Hepatocyte (in vitro differentiated cells): ENCODE results near the gene WDR74. TPM values are rescaled to one million over a fixed set of nuclear protein-coding genes. Genes with fewer than 3 reads are reported as not detected.
A peak's percentile ranks its signal among the peaks of the same experiment; 100 is the strongest.
"Not testable (repeated sequence)": the region's sequence is repeated elsewhere in the genome, so short reads cannot be mapped to it uniquely, and the experiment has no call there.

Experiments used
- DNase-seq: peaks from one replicate; pipeline ENCODE4 v3.0.0-alpha.2; 2016; ENCODE audit warnings: low spot score
- H2AFZ ChIP-seq: fragments of 200-600 bp; sonication (generic); 2 replicates; pipeline ENCODE4 v1.6.0; 2016; ENCODE audit warnings: antibody characterized with exemption, mild to moderate bottlenecking
- H3K27ac ChIP-seq: fragments of 200-600 bp; sonication (generic); 2 replicates; pipeline ENCODE4 v1.5.1; 2016; ENCODE audit warnings: mild to moderate bottlenecking
- H3K27me3 ChIP-seq: fragments of 200-600 bp; sonication (generic); 2 replicates; pipeline ENCODE4 v1.6.1; 2016
- H3K36me3 ChIP-seq: fragments of 200-600 bp; sonication (generic); replicated peaks from 2 replicates; pipeline ENCODE4 v1.5.1; 2016; ENCODE audit warnings: low read depth; ENCODE audit not compliant: insufficient read depth
- H3K4me1 ChIP-seq: fragments of 200-600 bp; sonication (generic); 2 replicates; pipeline ENCODE4 v1.5.1; 2016; ENCODE audit warnings: mild to moderate bottlenecking, moderate library complexity; ENCODE audit not compliant: insufficient read depth
- H3K4me2 ChIP-seq: fragments of 200-600 bp; sonication (generic); 2 replicates; pipeline ENCODE4 v1.6.0; 2016
- H3K4me3 ChIP-seq: fragments of 200-600 bp; sonication (generic); 2 replicates; pipeline ENCODE4 v1.5.1; 2016; ENCODE audit warnings: mild to moderate bottlenecking
- H3K79me2 ChIP-seq: fragments of 200-600 bp; sonication (generic); 2 replicates; pipeline ENCODE4 v1.6.0; 2017; ENCODE audit warnings: mild to moderate bottlenecking
- H3K9me2 ChIP-seq: fragments of 200-600 bp; sonication (generic); replicated peaks from 2 replicates; pipeline ENCODE4 v1.6.0; 2017; ENCODE audit warnings: mild to moderate bottlenecking; ENCODE audit not compliant: insufficient read depth
- H3K9me3 ChIP-seq: fragments of 200-600 bp; sonication (generic); 2 replicates; pipeline ENCODE4 v1.5.1; 2016; ENCODE audit warnings: low read depth, mild to moderate bottlenecking
- H4K20me1 ChIP-seq: fragments of 200-600 bp; sonication (generic); 2 replicates; pipeline ENCODE4 v1.6.0; 2016; ENCODE audit warnings: mild to moderate bottlenecking; ENCODE audit not compliant: insufficient read depth, poor library complexity, severe bottlenecking
- EZH2 ChIP-seq: fragments of 200-600 bp; sonication (generic); IDR thresholded peaks from 2 replicates; pipeline ENCODE4 v1.6.1; 2016; ENCODE audit warnings: antibody characterized with exemption, mild to moderate bottlenecking, borderline replicate concordance
- EZH2phosphoT487 ChIP-seq: fragments of 200-600 bp; sonication (generic); IDR thresholded peaks from one replicate; pipeline ENCODE4 v1.6.1; 2018; ENCODE audit warnings: antibody characterized with exemption, mild to moderate bottlenecking, low read depth, moderate library complexity; ENCODE audit not compliant: unreplicated experiment, severe bottlenecking
- WGBS: methylation state at CpG from one replicate; pipeline ENCODE4 v1.1.6; 2016; ENCODE audit warnings: low lambda C conversion rate; ENCODE audit errors: missing lambda C conversion rate; 5-methylcytosine and 5-hydroxymethylcytosine counted together
- polyA plus RNA-seq: library from polyadenylated mRNA; unstranded; fragments of >200 nt; fragmentation: Nextera tagmentation; extraction: Ambion mirVana; gene quantifications from 2 replicates; pipeline ENCODE4 v1.2.1, GENCODE V29; 2016
- total RNA-seq: library from RNA; depleted of rRNA; stranded (reverse); fragments of >200 nt; gene quantifications from 2 replicates; pipeline ENCODE4 v1.2.3, GENCODE V29; 2014
- TF ChIP-seq, protein P1 (sequence below): fragments of 200-600 bp; sonication (generic); IDR thresholded peaks from 2 replicates; pipeline ENCODE4 v1.5.1; 2016; ENCODE audit warnings: antibody characterized with exemption, mild to moderate bottlenecking; ENCODE audit not compliant: poor library complexity

The WDR74 gene
- total and polyA plus RNA-seq, 2 experiments from 2014 or later, result 30.9 to 34.1 TPM

DNA sequence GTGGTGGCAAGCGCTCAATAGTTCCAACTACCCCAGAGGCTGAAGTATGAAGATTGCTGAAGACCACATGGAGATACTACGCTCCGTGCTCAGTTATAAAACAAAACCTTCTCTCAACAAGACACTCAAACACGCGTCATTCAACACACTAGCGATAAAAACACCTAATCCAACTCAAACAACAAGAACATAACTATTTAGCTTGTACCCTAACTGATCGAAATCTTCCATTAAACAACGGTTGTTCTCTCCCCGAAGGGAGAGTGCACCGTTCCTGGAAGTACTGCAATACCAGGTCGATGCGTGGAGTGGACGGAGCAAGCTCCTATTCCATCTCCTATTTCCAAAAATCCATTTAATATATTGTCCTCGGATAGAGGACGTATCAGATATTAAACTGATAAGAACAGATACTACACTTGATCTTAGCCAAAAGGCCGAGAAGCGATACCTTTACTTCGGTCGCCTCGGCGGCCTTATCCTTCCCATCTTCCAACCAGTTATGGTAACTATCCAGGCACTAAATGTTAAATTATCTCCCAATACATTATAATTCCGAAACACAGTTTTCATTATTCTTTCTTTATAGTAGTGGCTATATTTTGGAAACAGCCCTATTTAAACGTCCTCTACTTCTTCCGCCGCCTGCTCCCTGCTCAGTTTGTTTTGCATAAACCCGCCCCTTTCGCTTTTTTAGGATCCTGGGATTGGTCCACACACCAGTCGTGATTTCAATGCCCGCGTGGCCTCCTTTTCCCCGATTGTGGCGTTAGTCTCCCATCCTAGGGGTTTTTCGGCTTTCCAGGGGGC is 2.2 kb upstream of the WDR74 start:
- H3K27me3 ChIP-seq, result no peaks in the 10 kb centered on the region
- H3K27ac ChIP-seq, result peak overlapping the region; percentile 97
- H3K4me3 ChIP-seq, result peak overlapping the region; percentile 4
- peak overlapping the region; percentile 82 for H3K4me2 ChIP-seq
- H4K20me1 ChIP-seq, result no peaks in the 10 kb centered on the region
- no peaks in the 10 kb centered on the region for H3K9me2 ChIP-seq
- H2AFZ ChIP-seq, result peak overlapping the region; percentile 56
- H3K4me1 ChIP-seq, result peaks cover 9% of the 10 kb centered on the region
- H3K9me3 ChIP-seq, result no peaks in the 10 kb centered on the region
- peaks cover 24% of the 10 kb centered on the region for H3K79me2 ChIP-seq
- DNase-seq, result peak; percentile 93
- no peaks in the 10 kb centered on the region for H3K36me3 ChIP-seq
- under 1% methylated on average over 33 of the region's 33 CpGs for WGBS
- TF ChIP-seq EZH2 (no peak), EZH2phosphoT487 (no peak)
- TF ChIP-seq, protein P1, sequence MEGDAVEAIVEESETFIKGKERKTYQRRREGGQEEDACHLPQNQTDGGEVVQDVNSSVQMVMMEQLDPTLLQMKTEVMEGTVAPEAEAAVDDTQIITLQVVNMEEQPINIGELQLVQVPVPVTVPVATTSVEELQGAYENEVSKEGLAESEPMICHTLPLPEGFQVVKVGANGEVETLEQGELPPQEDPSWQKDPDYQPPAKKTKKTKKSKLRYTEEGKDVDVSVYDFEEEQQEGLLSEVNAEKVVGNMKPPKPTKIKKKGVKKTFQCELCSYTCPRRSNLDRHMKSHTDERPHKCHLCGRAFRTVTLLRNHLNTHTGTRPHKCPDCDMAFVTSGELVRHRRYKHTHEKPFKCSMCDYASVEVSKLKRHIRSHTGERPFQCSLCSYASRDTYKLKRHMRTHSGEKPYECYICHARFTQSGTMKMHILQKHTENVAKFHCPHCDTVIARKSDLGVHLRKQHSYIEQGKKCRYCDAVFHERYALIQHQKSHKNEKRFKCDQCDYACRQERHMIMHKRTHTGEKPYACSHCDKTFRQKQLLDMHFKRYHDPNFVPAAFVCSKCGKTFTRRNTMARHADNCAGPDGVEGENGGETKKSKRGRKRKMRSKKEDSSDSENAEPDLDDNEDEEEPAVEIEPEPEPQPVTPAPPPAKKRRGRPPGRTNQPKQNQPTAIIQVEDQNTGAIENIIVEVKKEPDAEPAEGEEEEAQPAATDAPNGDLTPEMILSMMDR, result no peak

DNA sequence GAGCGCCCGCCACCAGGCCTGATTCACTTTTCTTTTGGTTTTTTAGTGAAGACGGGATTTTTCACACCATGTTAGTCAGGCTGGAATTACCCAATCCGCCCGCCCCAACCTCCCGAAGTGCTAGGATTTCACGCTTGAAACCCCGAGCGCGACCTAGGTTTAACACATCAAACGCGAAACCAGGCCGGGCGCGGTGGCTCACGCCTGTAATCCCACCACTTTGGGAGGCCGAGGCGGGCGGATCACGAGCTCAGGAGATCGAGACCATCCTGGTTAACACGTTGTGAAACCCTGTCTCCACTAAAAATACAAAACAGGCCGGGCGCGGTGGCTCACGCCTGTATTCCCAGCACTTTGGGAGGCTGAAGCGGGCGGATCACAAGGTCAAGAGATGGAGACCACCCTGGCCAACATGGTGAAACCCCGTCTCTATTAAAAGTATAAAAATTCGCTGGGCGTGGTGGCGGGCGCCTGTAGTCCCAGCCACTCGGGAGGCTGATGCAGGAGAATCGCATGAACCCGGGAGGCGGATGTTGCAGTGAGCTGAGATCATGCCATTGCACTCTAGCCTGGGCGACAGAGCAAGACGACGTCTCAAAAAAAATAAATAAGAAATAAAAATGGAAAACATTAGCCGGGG is 1.5 kb upstream of the WDR74 start:
- H3K36me3 ChIP-seq, H3K4me1 ChIP-seq, H3K9me3 ChIP-seq, H3K27me3 ChIP-seq, H4K20me1 ChIP-seq, H3K9me2 ChIP-seq: not testable (repeated sequence)
- peak overlapping the region; percentile 2 for H3K4me3 ChIP-seq
- H3K4me2 ChIP-seq, result peak overlapping the region; percentile 82
- 2% methylated on average over 41 of the region's 41 CpGs for WGBS
- H3K27ac ChIP-seq, result peak overlapping the region; percentile 96
- peak; percentile 84 for DNase-seq
- peaks cover 32% of the 10 kb centered on the region for H3K79me2 ChIP-seq
- peak overlapping the region; percentile 64 for H2AFZ ChIP-seq

DNA sequence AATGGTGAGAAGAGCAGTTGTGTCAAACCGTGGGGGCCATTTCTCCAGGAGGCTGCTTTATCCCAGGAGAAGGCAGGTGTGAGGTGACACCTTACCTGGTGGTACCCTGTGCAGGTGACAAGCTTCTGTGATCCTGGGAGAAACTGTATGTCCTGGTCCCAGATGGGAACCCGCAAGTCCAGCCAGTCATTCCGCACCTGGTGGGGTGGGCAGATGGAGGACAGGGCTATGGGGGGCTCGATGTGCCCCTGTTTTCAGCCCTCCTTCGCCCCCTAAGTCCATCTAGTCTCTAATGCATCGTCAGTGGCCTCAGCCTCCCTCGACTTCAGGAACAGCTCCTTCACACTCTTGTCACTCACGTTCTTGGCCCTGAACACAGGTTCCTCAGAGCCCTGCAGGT is 4.1 kb downstream of the WDR74 start:
- no peaks in the 10 kb centered on the region for H3K36me3 ChIP-seq
- peaks cover 12% of the 10 kb centered on the region for H3K4me1 ChIP-seq
- H3K4me3 ChIP-seq, result no peak overlapping the region
- H3K4me2 ChIP-seq, result no peak overlapping the region
- DNase-seq, result no peak
- H3K27ac ChIP-seq, result no peak overlapping the region
- TF ChIP-seq EZH2phosphoT487 (no peak), EZH2 (no peak)
- TF ChIP-seq, protein P1, result no peak
- H2AFZ ChIP-seq, result no peak overlapping the region
- peaks cover 8% of the 10 kb centered on the region for H4K20me1 ChIP-seq
- H3K9me2 ChIP-seq, result no peaks in the 10 kb centered on the region
- no peaks in the 10 kb centered on the region for H3K27me3 ChIP-seq
- peaks cover 70% of the 10 kb centered on the region for H3K79me2 ChIP-seq
- no peaks in the 10 kb centered on the region for H3K9me3 ChIP-seq
- WGBS, result 92% methylated on average over 8 of the region's 8 CpGs
